ENCODE measurements around the gene RUSC1.
"Not testable (repeated sequence)": the region's sequence is repeated elsewhere in the genome, so short reads cannot be mapped to it uniquely, and the experiment has no call there.

The RUSC1 gene

DNA sequence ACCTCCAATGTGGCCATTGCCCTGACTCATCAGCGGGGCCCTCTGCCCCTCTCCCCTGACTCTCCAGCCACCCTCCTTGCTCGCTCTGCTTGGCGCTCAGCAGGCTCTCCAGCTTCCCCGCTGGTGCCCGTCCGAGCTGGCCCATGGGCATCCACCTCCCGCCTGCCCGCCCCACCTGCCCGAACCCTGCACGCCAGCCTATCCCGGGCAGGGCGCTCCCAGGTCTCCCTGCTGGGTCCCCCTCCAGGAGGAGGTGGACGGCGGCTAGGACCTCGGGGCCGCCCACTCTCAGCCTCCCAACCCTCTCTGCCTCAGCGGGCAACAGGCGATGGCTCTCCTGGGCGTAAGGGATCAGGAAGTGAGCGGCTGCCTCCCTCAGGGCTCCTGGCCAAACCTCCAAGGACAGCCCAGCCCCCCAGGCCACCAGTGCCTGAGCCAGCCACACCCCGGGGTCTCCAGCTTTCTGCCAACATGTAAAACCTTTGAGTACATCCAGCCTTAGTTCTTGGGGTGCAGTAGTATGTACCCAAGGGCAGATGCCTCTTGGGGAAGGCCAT lies 32.6 kb upstream of the RUSC1 start:
- TF ChIP-seq, protein P1, sequence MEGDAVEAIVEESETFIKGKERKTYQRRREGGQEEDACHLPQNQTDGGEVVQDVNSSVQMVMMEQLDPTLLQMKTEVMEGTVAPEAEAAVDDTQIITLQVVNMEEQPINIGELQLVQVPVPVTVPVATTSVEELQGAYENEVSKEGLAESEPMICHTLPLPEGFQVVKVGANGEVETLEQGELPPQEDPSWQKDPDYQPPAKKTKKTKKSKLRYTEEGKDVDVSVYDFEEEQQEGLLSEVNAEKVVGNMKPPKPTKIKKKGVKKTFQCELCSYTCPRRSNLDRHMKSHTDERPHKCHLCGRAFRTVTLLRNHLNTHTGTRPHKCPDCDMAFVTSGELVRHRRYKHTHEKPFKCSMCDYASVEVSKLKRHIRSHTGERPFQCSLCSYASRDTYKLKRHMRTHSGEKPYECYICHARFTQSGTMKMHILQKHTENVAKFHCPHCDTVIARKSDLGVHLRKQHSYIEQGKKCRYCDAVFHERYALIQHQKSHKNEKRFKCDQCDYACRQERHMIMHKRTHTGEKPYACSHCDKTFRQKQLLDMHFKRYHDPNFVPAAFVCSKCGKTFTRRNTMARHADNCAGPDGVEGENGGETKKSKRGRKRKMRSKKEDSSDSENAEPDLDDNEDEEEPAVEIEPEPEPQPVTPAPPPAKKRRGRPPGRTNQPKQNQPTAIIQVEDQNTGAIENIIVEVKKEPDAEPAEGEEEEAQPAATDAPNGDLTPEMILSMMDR (IDR thresholded peaks at IDR 0.05; ENCODE audit: insufficient read depth, low read depth, low read length, missing control alignments): no peak
- DNase-seq (ENCODE audit: low read depth): no peak
- no peak overlapping the region for H3K4me3 ChIP-seq (ENCODE audit: low read length)

DNA sequence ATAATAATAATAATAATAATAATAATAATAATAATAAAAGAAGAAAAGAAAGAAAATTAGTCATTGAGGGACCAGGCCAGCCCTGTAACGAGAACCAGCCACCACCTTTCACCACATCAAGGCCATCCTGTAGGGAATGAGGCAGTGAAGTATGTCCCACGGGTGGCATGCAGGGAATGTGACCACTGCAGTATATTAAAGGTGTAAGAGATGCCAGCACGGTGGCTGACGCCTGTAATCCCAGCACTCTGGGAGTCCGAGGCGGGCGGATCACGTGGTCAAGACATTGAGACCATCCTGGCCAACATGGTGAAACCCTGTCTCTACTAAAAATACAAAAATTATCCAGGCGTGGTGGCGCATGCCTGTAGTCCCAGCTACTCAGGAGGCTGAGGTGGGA lies 29.7 kb upstream of the RUSC1 start:
- not testable (repeated sequence) for H3K4me3 ChIP-seq (ENCODE audit: low read length); DNase-seq (ENCODE audit: low read depth)

DNA sequence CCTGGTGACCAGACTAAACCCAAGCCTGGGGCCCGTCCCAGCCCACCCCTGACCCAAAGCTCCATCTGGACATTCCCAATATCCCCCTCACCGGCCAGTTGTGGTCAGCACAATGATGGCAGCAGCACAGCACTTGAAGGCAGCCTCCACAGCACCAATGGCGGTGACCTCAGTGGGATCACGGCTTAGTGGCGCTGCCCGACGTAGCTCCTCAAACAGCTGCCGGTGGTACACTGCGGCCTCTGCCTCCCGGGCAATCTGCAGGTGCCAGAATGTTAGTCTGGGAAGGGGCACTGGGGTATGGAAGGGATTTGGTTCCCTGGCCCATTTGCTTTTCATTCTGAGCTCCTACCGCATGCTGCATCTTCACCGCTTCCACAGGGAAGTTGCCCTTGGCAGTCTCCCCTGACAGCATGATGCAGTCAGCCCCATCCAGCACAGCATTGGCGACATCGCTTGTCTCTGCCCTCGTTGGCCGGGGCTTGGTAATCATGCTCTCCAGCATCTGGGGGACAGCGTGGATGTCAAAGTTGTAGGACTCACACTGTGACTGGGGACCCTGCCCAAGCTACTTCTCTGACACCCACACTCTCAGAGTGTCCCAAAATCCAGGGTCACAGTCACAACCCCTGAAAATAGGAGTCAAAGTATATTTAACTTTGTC lies 27.5 kb upstream of the RUSC1 start:
- H3K4me3 ChIP-seq (ENCODE audit: low read length): no peak overlapping the region
- no peak for DNase-seq (ENCODE audit: low read depth)
- TF ChIP-seq, protein P1 (IDR thresholded peaks at IDR 0.05; ENCODE audit: insufficient read depth, low read depth, low read length, missing control alignments): no peak

DNA sequence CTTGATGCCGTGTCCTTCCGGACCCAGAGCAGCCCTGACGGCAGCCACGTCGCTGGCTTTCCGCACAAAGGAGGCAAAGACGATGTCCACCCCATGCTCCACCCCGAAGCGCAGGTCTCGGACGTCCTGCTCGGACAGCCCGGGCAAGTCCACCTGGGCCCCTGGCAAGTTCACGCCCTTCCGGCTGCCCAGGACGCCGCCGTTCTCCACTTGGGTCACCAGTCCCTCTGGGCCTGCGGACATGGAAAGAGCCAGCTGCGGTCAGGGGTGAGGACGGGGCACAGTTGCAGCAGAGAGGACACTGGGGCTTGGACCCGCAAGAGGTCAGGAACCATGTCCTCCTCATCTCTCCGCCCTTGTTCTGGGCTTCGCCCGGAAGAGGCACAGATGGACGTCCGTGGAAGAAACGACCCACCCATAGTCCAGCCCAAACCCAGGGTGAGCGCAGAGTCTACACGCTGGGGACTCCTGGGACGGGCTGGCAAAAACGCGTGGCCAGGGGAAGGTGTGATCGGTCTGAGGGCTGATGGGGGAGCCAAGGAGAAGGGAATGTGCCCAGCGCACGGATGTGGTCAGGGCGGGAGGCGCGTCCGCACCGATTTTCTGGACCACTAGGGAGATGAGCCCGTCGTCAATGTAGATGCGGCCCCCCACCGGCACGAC lies 26.0 kb upstream of the RUSC1 start:
- no peak overlapping the region for H3K4me3 ChIP-seq (ENCODE audit: low read length)
- TF ChIP-seq, protein P1 (IDR thresholded peaks at IDR 0.05; ENCODE audit: insufficient read depth, low read depth, low read length, missing control alignments): no peak

GRCh38 chr1:155295183-155295941 lies 25.3 kb upstream of the RUSC1 start:
- no peak for DNase-seq (ENCODE audit: low read depth)
- TF ChIP-seq, protein P1 (IDR thresholded peaks at IDR 0.05; ENCODE audit: insufficient read depth, low read depth, low read length, missing control alignments): no peak
- H3K4me3 ChIP-seq (ENCODE audit: low read length): no peak overlapping the region

More for the DNA sequence above, 26.0 kb upstream of the RUSC1 start:
- DNase-seq (ENCODE audit: low read depth): no peak

GRCh38 chr1:155295942-155296267 lies 24.8 kb upstream of the RUSC1 start:
- H3K4me3 ChIP-seq (ENCODE audit: low read length): no peak overlapping the region
- TF ChIP-seq, protein P1 (IDR thresholded peaks at IDR 0.05; ENCODE audit: insufficient read depth, low read depth, low read length, missing control alignments): no peak

GRCh38 chr1:155296661-155297060 lies 24.0 kb upstream of the RUSC1 start:
- DNase-seq (ENCODE audit: low read depth): no peak
- H3K4me3 ChIP-seq (ENCODE audit: low read length): no peak overlapping the region
- TF ChIP-seq, protein P1 (IDR thresholded peaks at IDR 0.05; ENCODE audit: insufficient read depth, low read depth, low read length, missing control alignments): no peak

More at GRCh38 chr1:155295942-155296267, 24.8 kb upstream of the RUSC1 start:
- no peak for DNase-seq (ENCODE audit: low read depth)
